Esophagus (tissue), 2 donors: ENCODE data around the gene MTMR10. TPM values are rescaled to one million over a fixed set of nuclear protein-coding genes. Genes with fewer than 3 reads are reported as not detected.

Source experiments
- H3K27ac ChIP-seq, 2 donors: one replicate each; pipeline ENCODE4 v1.5.1; 2013; ENCODE audit warnings: low read depth in 2 of 2, mild to moderate bottlenecking in 2 of 2, inconsistent platforms in 1 of 2, low read length in 1 of 2, moderate library complexity in 1 of 2
- H3K27me3 ChIP-seq, 2 donors: one replicate each; pipeline ENCODE4 v1.6.1; 2013; ENCODE audit warnings: low read length in 2 of 2, control low read depth in 1 of 2, mild to moderate bottlenecking in 1 of 2; ENCODE audit not compliant: insufficient read depth in 2 of 2, control insufficient read depth in 1 of 2
- H3K36me3 ChIP-seq, 2 donors: one replicate each; pipeline ENCODE4 v1.6.1; 2013; ENCODE audit warnings: low read length in 1 of 2; ENCODE audit not compliant: control insufficient read depth in 2 of 2, insufficient read depth in 2 of 2
- H3K4me1 ChIP-seq, 2 donors: one replicate each; pipeline ENCODE4 v1.6.1; 2013; ENCODE audit warnings: low read length in 1 of 2; ENCODE audit not compliant: control insufficient read depth in 2 of 2, insufficient read depth in 2 of 2
- H3K4me3 ChIP-seq, 2 donors: one replicate each; pipeline ENCODE4 v1.5.1; 2013; ENCODE audit warnings: low read length in 2 of 2, mild to moderate bottlenecking in 2 of 2, low read depth in 1 of 2, moderate library complexity in 1 of 2
- H3K9me3 ChIP-seq, 2 donors: one replicate each; pipeline ENCODE4 v1.6.1; 2013; ENCODE audit warnings: mild to moderate bottlenecking in 2 of 2, low read depth in 1 of 2, low read length in 1 of 2, moderate library complexity in 1 of 2; ENCODE audit not compliant: control insufficient read depth in 2 of 2, insufficient read depth in 1 of 2
- WGBS, 2 donors: extraction: QIAGEN DNeasy Blood & Tissue Kit; methylation state at CpG; one replicate each; pipeline ENCODE4 v1.1.7; 2013; 5-methylcytosine and 5-hydroxymethylcytosine counted together
- polyA plus RNA-seq, 2 donors: library from polyadenylated mRNA; stranded (reverse); fragments of 200-250 nt; gene quantifications; one replicate each; pipeline ENCODE4 v1.2.3, GENCODE V29; 2013
- donor health status: healthy with polysubstance abuse.
- donor health status: Bipolar disorder and iron deficiency.

The MTMR10 gene
- polyA plus RNA-seq, 2 donors = 11.7 to 26.4 TPM

- H3K4me3 ChIP-seq = no peak overlapping the region
- H3K36me3 ChIP-seq = peaks cover 3% of the 10 kb centered on the region in 2 donors
- no peak overlapping the region for H3K27ac ChIP-seq
- WGBS, 2 donors = 88 to 89% methylated on average over 5 of the region's 5 CpGs
- no peaks in the 10 kb centered on the region for H3K27me3 ChIP-seq
- H3K4me1 ChIP-seq = no peaks in the 10 kb centered on the region
- H3K9me3 ChIP-seq = no peaks in the 10 kb centered on the region
These were observed 17.3 kb downstream of the MTMR10 start for GRCh38 chr15:30974112-30974511.

DNA sequence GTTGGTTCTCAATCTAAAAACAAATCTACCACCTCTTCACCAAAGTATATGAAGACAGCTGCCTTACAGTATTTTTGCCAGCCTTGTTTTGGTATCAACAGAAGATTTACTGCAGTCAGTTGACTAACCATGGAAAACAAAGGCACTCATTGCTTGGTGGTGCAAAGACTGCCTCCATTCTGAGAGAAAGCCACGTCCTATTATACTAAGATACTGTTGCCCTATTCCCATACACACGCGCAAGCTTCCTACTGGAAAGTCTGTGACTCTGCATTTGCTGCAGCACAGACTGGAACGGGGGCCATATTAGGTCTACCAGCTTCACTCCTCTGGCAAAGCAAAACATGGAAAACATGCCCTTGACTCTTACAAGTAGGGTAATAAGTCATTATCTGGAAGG, 18.0 kb downstream of the MTMR10 start:
- Histone ChIP-seq H3K36me3 (peaks cover 3% of the 10 kb centered on the region in 2 donors), H3K27ac (no peak overlapping the region), H3K4me3 (no peak overlapping the region), H3K27me3 (no peaks in the 10 kb centered on the region), H3K4me1 (no peaks in the 10 kb centered on the region), H3K9me3 (no peaks in the 10 kb centered on the region)
- 93 to 95% methylated on average over 4 of the region's 4 CpGs for WGBS, 2 donors

DNA sequence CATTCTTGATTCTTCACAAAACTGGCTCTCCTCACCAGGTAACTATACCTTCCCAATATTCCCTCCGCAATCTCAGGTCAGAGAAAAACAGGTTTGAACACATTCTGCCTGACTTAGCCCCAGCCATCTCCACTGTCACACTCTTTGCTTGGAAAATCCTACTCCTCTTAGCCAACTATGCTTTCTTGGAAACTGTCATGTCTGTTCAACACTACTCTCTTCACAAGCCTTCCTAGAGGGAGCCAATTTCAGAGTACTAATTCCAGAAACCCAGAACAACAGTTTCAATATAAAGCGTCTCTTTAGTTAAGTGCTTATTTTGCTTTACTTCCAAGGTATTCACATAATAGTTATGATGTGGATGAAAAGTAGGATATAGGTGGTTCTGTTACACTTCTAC, 21.7 kb downstream of the MTMR10 start:
- no peaks in the 10 kb centered on the region for H3K9me3 ChIP-seq
- no peak overlapping the region for H3K27ac ChIP-seq
- WGBS, 2 donors = 67 to 75% methylated on average over 2 of the region's 2 CpGs
- no peak overlapping the region for H3K4me3 ChIP-seq
- no peaks in the 10 kb centered on the region for H3K27me3 ChIP-seq
- H3K36me3 ChIP-seq = peaks cover 0 to 3% of the 10 kb centered on the region in 2 donors
- no peaks in the 10 kb centered on the region for H3K4me1 ChIP-seq

- no peak overlapping the region for H3K4me3 ChIP-seq
- no peaks in the 10 kb centered on the region for H3K9me3 ChIP-seq
- no peaks in the 10 kb centered on the region for H3K4me1 ChIP-seq
- 70 to 85% methylated on average over 3 of the region's 3 CpGs for WGBS, 2 donors
- no peak overlapping the region for H3K27ac ChIP-seq
- peaks cover 2 to 5% of the 10 kb centered on the region in 2 donors for H3K36me3 ChIP-seq
- H3K27me3 ChIP-seq = no peaks in the 10 kb centered on the region
These were observed 27.7 kb downstream of the MTMR10 start for GRCh38 chr15:30963681-30964080.

DNA sequence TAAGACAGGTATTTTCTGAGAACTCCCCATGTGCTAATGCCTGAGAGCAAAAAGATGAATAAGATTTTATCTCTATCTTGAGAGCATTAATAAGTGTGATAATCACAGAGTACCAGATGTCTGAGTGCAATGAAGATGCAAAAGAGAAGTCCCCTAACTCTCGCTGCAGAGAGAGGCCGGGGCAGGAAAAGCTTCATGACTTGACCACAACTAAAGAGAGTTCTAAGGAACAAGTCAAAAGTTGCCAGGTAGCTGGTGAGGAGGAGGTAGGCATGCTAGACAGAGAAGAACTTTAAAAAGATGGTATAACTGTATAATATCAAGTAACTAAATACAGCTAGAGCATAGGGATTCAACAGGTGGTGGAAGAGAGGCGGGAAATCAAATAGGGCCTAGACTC, 28.8 kb downstream of the MTMR10 start:
- H3K4me1 ChIP-seq = no peaks in the 10 kb centered on the region
- H3K27ac ChIP-seq = no peak overlapping the region
- no peak overlapping the region for H3K4me3 ChIP-seq
- WGBS, 2 donors = 95 to 97% methylated on average over 3 of the region's 3 CpGs
- H3K36me3 ChIP-seq = peaks cover 9 to 11% of the 10 kb centered on the region in 2 donors
- no peaks in the 10 kb centered on the region for H3K9me3 ChIP-seq
- H3K27me3 ChIP-seq = no peaks in the 10 kb centered on the region

DNA sequence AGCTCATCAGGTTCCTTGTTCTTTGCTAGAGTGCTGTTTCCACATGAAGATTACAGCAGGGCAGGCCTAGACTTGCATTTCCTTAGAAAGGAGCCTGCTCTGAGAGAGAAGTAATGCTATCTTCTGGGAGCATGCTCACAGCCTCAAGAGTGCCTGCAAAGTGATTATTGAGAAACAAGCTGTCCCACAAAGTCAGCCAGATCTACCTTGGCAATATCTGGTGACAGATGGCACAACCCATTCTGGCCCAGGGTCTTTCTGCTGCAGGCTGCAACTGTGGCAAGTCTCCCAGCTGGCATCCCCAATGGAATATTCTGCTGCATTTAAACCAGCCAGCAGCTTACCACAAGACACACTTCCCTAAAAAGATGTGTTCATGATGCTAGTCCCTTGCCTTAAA, 29.3 kb downstream of the MTMR10 start:
- peaks cover 9 to 13% of the 10 kb centered on the region in 2 donors for H3K36me3 ChIP-seq

GRCh38 chr15:30958219-30958618, 33.2 kb downstream of the MTMR10 start:
- Histone ChIP-seq H3K27me3 (no peaks in the 10 kb centered on the region), H3K4me3 (no peak overlapping the region), H3K9me3 (no peaks in the 10 kb centered on the region), H3K36me3 (peaks cover 17 to 23% of the 10 kb centered on the region in 2 donors), H3K4me1 (peaks cover 0 to 2% of the 10 kb centered on the region in 2 donors), H3K27ac (no peak overlapping the region)
- WGBS, 2 donors = 88 to 95% methylated on average over 5 of the region's 5 CpGs

More for the DNA sequence above, 29.3 kb downstream of the MTMR10 start:
- Histone ChIP-seq H3K4me1 (no peaks in the 10 kb centered on the region), H3K27ac (no peak overlapping the region), H3K9me3 (no peaks in the 10 kb centered on the region), H3K27me3 (no peaks in the 10 kb centered on the region), H3K4me3 (no peak overlapping the region)

- H3K4me1 ChIP-seq = peaks cover 0 to 2% of the 10 kb centered on the region in 2 donors
- no peak overlapping the region for H3K27ac ChIP-seq
- H3K4me3 ChIP-seq = no peak overlapping the region
- H3K36me3 ChIP-seq = peaks cover 17 to 36% of the 10 kb centered on the region in 2 donors
- 85 to 90% methylated on average over 6 of the region's 6 CpGs for WGBS, 2 donors
- H3K27me3 ChIP-seq = no peaks in the 10 kb centered on the region
- H3K9me3 ChIP-seq = no peaks in the 10 kb centered on the region
These were observed 35.0 kb downstream of the MTMR10 start for GRCh38 chr15:30956216-30957124.

GRCh38 chr15:30954674-30955073, 36.8 kb downstream of the MTMR10 start:
- Histone ChIP-seq H3K27me3 (no peaks in the 10 kb centered on the region), H3K4me3 (no peak overlapping the region), H3K27ac (no peak overlapping the region), H3K4me1 (peaks cover 0 to 2% of the 10 kb centered on the region in 2 donors), H3K9me3 (no peaks in the 10 kb centered on the region), H3K36me3 (peaks cover 14 to 36% of the 10 kb centered on the region in 2 donors)
- 86% methylated on average over 1 of the region's 1 CpG for WGBS, 2 donors
